Activated T-helper 2 cell treated with anti-CD3 and anti-CD28 coated beads, Interferon-gamma antibody, Interleukin-2, Interleukin-4, amounts not matched to agents 10 μg/mL and 5 μg/mL and 100 μg/mL, durations not matched to agents 14 hours and 24 hours and 36 hours (primary cell): Measurements from ENCODE around the gene PPP4R3A. TPM values are rescaled to one million over a fixed set of nuclear protein-coding genes. Genes with fewer than 3 reads are reported as not detected.
"Not testable (repeated sequence)": the region's sequence is repeated elsewhere in the genome, so short reads cannot be mapped to it uniquely, and the experiment has no call there.

Source experiments
- DNase-seq: peaks from one replicate; pipeline ENCODE4 v3.0.0; 2021; ENCODE audit warnings: low spot score
- H3K27ac Mint-ChIP-seq: one replicate; pipeline ENCODE4 v1.8.0; 2021; ENCODE audit warnings: mixed read lengths
- H3K27me3 Mint-ChIP-seq: one replicate; pipeline ENCODE4 v1.8.0; 2021; ENCODE audit warnings: low read depth, mixed read lengths
- H3K36me3 Mint-ChIP-seq: one replicate; pipeline ENCODE4 v1.8.0; 2021; ENCODE audit warnings: low read depth, mixed read lengths
- H3K4me1 Mint-ChIP-seq: one replicate; pipeline ENCODE4 v1.8.0; 2021; ENCODE audit warnings: low read depth, mixed read lengths
- H3K4me3 Mint-ChIP-seq: one replicate; pipeline ENCODE4 v1.8.0; 2021; ENCODE audit warnings: low read depth, mild to moderate bottlenecking, moderate library complexity, mixed read lengths
- H3K9me3 Mint-ChIP-seq: one replicate; pipeline ENCODE4 v1.8.0; 2021; ENCODE audit warnings: mixed read lengths
- intact Hi-C: fragments of 100-400 bp; cut with micrococcal nuclease; formaldehyde crosslinking; loops from one replicate; pipeline ENCODE4 v1.15.1; 2023
- total RNA-seq: library from RNA; stranded (reverse); gene quantifications from 2 replicates; pipeline ENCODE4 v1.2.3, GENCODE V29; 2022

Gene PPP4R3A
- total RNA-seq, 1 donor from 2014 or later, result 121 TPM

- peaks cover 83% of the 10 kb centered on the region for H3K36me3 Mint-ChIP-seq
- H3K4me1 Mint-ChIP-seq, result peaks cover 83% of the 10 kb centered on the region
- intact Hi-C loops, DNase-seq, H3K27me3 Mint-ChIP-seq, H3K4me3 Mint-ChIP-seq, H3K9me3 Mint-ChIP-seq: not testable (repeated sequence)
- peak overlapping the region; percentile 95 for H3K27ac Mint-ChIP-seq
Observed at GRCh38 chr14:91409240-91409639, 100.9 kb downstream of the PPP4R3A start.

Other genes starting within 250 kb of the PPP4R3A start
- 95.3 and 100 TPM in 2 replicates for gene CCDC88C, start 92.5 kb downstream of the PPP4R3A start, total RNA-seq
- 0.46 and 0.69 TPM in 2 replicates for gene CATSPERB, start 221.8 kb upstream of the PPP4R3A start, total RNA-seq